Psoas muscle (tissue), 8 donors: ENCODE results near the gene TEX9. TPM values are rescaled to one million over a fixed set of nuclear protein-coding genes. Genes with fewer than 3 reads are reported as not detected.
"Not testable (repeated sequence)": the region's sequence is repeated elsewhere in the genome, so short reads cannot be mapped to it uniquely, and the experiment has no call there.

Experiments
- ATAC-seq, 4 donors: fragments of 200-7000 bp; cut with Tn5 transposase; one replicate each; pipeline ENCODE4 v1.9.1; 2020; ENCODE audit warnings: moderate library complexity in 3 of 4, mild to moderate bottlenecking in 2 of 4
- DNase-seq, 2 donors: peaks; one replicate each; pipeline ENCODE4 v3.0.0-alpha.2; 2020
- H3K27ac ChIP-seq: fragments of 200-600 bp; one replicate; pipeline ENCODE4 v1.8.0; 2022
- H3K27me3 ChIP-seq, 3 donors: fragments of 200-600 bp in 1 of 3; one replicate each; pipeline versions ENCODE4 v1.6.1 to v1.8.0; 2013 to 2022; ENCODE audit warnings: low read length in 2 of 3, mild to moderate bottlenecking in 2 of 3, moderate library complexity in 1 of 3; ENCODE audit not compliant: insufficient read depth in 3 of 3
- H3K36me3 ChIP-seq, 2 donors: fragments of 200-600 bp in 1 of 2; one replicate each; pipeline versions ENCODE4 v1.6.1 to v1.8.0; 2013 to 2022; ENCODE audit warnings: low read depth in 1 of 2, mild to moderate bottlenecking in 1 of 2, moderate library complexity in 1 of 2; ENCODE audit not compliant: insufficient read depth in 1 of 2
- H3K4me1 ChIP-seq: fragments of 200-600 bp; one replicate; pipeline ENCODE4 v1.8.0; 2022
- H3K4me3 ChIP-seq: fragments of 200-600 bp; one replicate; pipeline ENCODE4 v1.8.0; 2022; ENCODE audit warnings: mild to moderate bottlenecking
- H3K9me3 ChIP-seq: fragments of 200-600 bp; one replicate; pipeline ENCODE4 v1.8.0; 2022
- CTCF ChIP-seq: fragments of 200-600 bp; IDR thresholded peaks from one replicate; pipeline ENCODE4 v1.8.0; 2022; ENCODE audit warnings: antibody characterized with exemption
- WGBS, 3 donors: extraction: QIAGEN DNeasy Blood & Tissue Kit; methylation state at CpG; one replicate each; pipeline versions ENCODE4 v1.1.6 to v1.1.7; 2013; 5-methylcytosine and 5-hydroxymethylcytosine counted together
- intact Hi-C, 2 donors: fragments of 100-400 bp; cut with DNase I; formaldehyde crosslinking; loops; one replicate each; pipeline versions ENCODE4 v1.11.0 to v1.14.2; 2022
- polyA plus RNA-seq, 3 donors: library from polyadenylated mRNA; stranded (reverse); fragments of 200-250 nt; gene quantifications; one replicate each; pipeline ENCODE4 v1.2.3, GENCODE V29; 2013
- total RNA-seq, 4 donors: library from RNA; stranded (reverse); fragmentation: NEBNext Ultra II Directional in 2 of 4; extraction: Animal tissue kit (Norgen Biotek cat#: 25700) in 2 of 4; gene quantifications; one replicate each; pipeline versions ENCODE4 v1.2.1 to v1.2.4, GENCODE V29; 2021 to 2023
- donor health status: healthy with polysubstance abuse.
- donor health status: DM: no; HTN: no; CAD: no; lungs with moderate emphysema.
- donor health status: Bipolar disorder and iron deficiency.
- donor health status: healthy.
- donor health status: DM: yes; HTN: yes; CAD: no.
- donor health status: DM: no; HTN: no; CAD: no.
- donor health status: DM: no; HTN: no; CAD: no.
- donor health status: DM: yes; HTN: yes; CAD: no.

Gene TEX9
- total and polyA plus RNA-seq, 7 donors: 0.09 to 0.73 (median 0.33) TPM; not detected in 1

- no peaks in the 10 kb centered on the region for H3K27me3 ChIP-seq
- no peak for ATAC-seq
- TF ChIP-seq CTCF: no peak
- no peaks in the 10 kb centered on the region for H3K36me3 ChIP-seq
- intact Hi-C loops: loop anchor here in 1 of 2 donors (5.0 kb wide), 1 partner anchor 158 kb away; no protein-coding TSS in a partner anchor
- DNase-seq: no peak
- H3K4me1 ChIP-seq: no peaks in the 10 kb centered on the region
- H3K4me3 ChIP-seq: no peak overlapping the region
- H3K9me3 ChIP-seq: no peaks in the 10 kb centered on the region
- H3K27ac ChIP-seq: no peak overlapping the region
These were observed 45.5 kb downstream of the TEX9 start for GRCh38 chr15:56410721-56411120.

- WGBS, 3 donors: 33 to 63% (median 61%) methylated on average over 2 of the region's 2 CpGs
- TF ChIP-seq CTCF: no peak
- no peaks in the 10 kb centered on the region for H3K27me3 ChIP-seq
- no peaks in the 10 kb centered on the region for H3K9me3 ChIP-seq
- no peaks in the 10 kb centered on the region for H3K36me3 ChIP-seq
- no peak for ATAC-seq
- no peak for DNase-seq
- H3K4me1 ChIP-seq: no peaks in the 10 kb centered on the region
- no peak overlapping the region for H3K4me3 ChIP-seq
- intact Hi-C loops: loop anchor here in 1 of 2 donors (5.0 kb wide), 1 partner anchor 159 kb away; no protein-coding TSS in a partner anchor
- H3K27ac ChIP-seq: no peak overlapping the region
These were observed 46.0 kb downstream of the TEX9 start for GRCh38 chr15:56411122-56411749.

- not testable (repeated sequence) for DNase-seq, H3K27me3 ChIP-seq, H3K4me1 ChIP-seq, H3K9me3 ChIP-seq, H3K4me3 ChIP-seq, H3K36me3 ChIP-seq, H3K27ac ChIP-seq, ATAC-seq
- WGBS, 3 donors: 84 to 91% (median 85%) methylated on average over 1 of the region's 1 CpG
- intact Hi-C loops: loop anchor here in 1 of 2 donors (5.0 kb wide), 1 partner anchor 161 kb away; no protein-coding TSS in a partner anchor
These were observed 48.0 kb downstream of the TEX9 start for GRCh38 chr15:56413114-56413733.

GRCh38 chr15:56425276-56425675 is 60.0 kb downstream of the TEX9 start:
- TF ChIP-seq CTCF: no peak
- no peak overlapping the region for H3K4me3 ChIP-seq
- no peaks in the 10 kb centered on the region for H3K9me3 ChIP-seq
- H3K36me3 ChIP-seq: no peaks in the 10 kb centered on the region
- H3K27ac ChIP-seq: no peak overlapping the region
- no peak for ATAC-seq
- H3K27me3 ChIP-seq: no peaks in the 10 kb centered on the region
- no peak for DNase-seq
- intact Hi-C loops: loop anchor here in 1 of 2 donors (5.0 kb wide), 1 partner anchor 178 kb away; no protein-coding TSS in a partner anchor
- H3K4me1 ChIP-seq: no peaks in the 10 kb centered on the region

- intact Hi-C loops: loop anchor here in 1 of 2 donors (5.0 kb wide), 1 partner anchor 179 kb away; no protein-coding TSS in a partner anchor
- DNase-seq: no peak
- 97 to 100% (median 100%) methylated on average over 1 of the region's 1 CpG for WGBS, 3 donors
- Histone ChIP-seq H3K27me3 (no peaks in the 10 kb centered on the region), H3K4me1 (no peaks in the 10 kb centered on the region), H3K36me3 (no peaks in the 10 kb centered on the region), H3K9me3 (no peaks in the 10 kb centered on the region), H3K27ac (no peak overlapping the region), H3K4me3 (no peak overlapping the region)
- ATAC-seq: no peak
- no peak for TF ChIP-seq CTCF
These were observed 60.8 kb downstream of the TEX9 start for GRCh38 chr15:56425976-56426375.
